ENCODE data around the gene CCDC171. TPM values are rescaled to one million over a fixed set of nuclear protein-coding genes. Genes with fewer than 3 reads are reported as not detected.

The CCDC171 gene
- total RNA-seq, 1 experiment from 2014 or later, result 2.8 TPM

- ChIA-PET POLR2A (no interaction called here), CTCF (no interaction called here)
- DNase-seq (ENCODE audit: low spot score) (no peak), ATAC-seq (no peak)
- no peak overlapping the region for H3K4me3 Mint-ChIP-seq
- no peaks in the 10 kb centered on the region for H3K36me3 Mint-ChIP-seq
- H3K27me3 Mint-ChIP-seq (ENCODE audit: low read depth), result no peaks in the 10 kb centered on the region
- no peak overlapping the region for H3K27ac Mint-ChIP-seq
- TF ChIP-seq ZNF219 (CRISPR knock-in tag; IDR thresholded peaks at IDR 0.05; ENCODE audit: borderline replicate concordance) (no peak), ZNF423 (CRISPR knock-in tag; IDR thresholded peaks at IDR 0.05) (no peak), GABPB1 (CRISPR knock-in tag; IDR thresholded peaks at IDR 0.05) (no peak), ZNF232 (CRISPR knock-in tag; IDR thresholded peaks at IDR 0.05) (no peak), NR2C2 (CRISPR knock-in tag; IDR thresholded peaks at IDR 0.05) (no peak), GRHL2 (CRISPR knock-in tag; IDR thresholded peaks at IDR 0.05; ENCODE audit: insufficient replicate concordance, severe bottlenecking) (no peak), ESRRA (CRISPR knock-in tag; IDR thresholded peaks at IDR 0.05; ENCODE audit: borderline replicate concordance) (no peak), NR1H2 (CRISPR knock-in tag; IDR thresholded peaks at IDR 0.05) (no peak), SOX15 (CRISPR knock-in tag; IDR thresholded peaks at IDR 0.05) (no peak), E2F1 (CRISPR knock-in tag; IDR thresholded peaks at IDR 0.05) (no peak), TEAD4 (CRISPR knock-in tag; IDR thresholded peaks at IDR 0.05) (no peak), NR3C1 (CRISPR knock-in tag; conservative IDR thresholded peaks at IDR 0.05; ENCODE audit: low read depth) (no peak), EMX1 (CRISPR knock-in tag; IDR thresholded peaks at IDR 0.05) (no peak), FOXJ3 (CRISPR knock-in tag; IDR thresholded peaks at IDR 0.05; ENCODE audit: borderline replicate concordance) (no peak), JUN (CRISPR knock-in tag; IDR thresholded peaks at IDR 0.05) (no peak)
- TF ChIP-seq, protein P1, sequence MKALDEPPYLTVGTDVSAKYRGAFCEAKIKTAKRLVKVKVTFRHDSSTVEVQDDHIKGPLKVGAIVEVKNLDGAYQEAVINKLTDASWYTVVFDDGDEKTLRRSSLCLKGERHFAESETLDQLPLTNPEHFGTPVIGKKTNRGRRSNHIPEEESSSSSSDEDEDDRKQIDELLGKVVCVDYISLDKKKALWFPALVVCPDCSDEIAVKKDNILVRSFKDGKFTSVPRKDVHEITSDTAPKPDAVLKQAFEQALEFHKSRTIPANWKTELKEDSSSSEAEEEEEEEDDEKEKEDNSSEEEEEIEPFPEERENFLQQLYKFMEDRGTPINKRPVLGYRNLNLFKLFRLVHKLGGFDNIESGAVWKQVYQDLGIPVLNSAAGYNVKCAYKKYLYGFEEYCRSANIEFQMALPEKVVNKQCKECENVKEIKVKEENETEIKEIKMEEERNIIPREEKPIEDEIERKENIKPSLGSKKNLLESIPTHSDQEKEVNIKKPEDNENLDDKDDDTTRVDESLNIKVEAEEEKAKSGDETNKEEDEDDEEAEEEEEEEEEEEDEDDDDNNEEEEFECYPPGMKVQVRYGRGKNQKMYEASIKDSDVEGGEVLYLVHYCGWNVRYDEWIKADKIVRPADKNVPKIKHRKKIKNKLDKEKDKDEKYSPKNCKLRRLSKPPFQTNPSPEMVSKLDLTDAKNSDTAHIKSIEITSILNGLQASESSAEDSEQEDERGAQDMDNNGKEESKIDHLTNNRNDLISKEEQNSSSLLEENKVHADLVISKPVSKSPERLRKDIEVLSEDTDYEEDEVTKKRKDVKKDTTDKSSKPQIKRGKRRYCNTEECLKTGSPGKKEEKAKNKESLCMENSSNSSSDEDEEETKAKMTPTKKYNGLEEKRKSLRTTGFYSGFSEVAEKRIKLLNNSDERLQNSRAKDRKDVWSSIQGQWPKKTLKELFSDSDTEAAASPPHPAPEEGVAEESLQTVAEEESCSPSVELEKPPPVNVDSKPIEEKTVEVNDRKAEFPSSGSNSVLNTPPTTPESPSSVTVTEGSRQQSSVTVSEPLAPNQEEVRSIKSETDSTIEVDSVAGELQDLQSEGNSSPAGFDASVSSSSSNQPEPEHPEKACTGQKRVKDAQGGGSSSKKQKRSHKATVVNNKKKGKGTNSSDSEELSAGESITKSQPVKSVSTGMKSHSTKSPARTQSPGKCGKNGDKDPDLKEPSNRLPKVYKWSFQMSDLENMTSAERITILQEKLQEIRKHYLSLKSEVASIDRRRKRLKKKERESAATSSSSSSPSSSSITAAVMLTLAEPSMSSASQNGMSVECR (CRISPR knock-in tag; IDR thresholded peaks at IDR 0.05; ENCODE audit: borderline replicate concordance), result no peak
- TF ChIP-seq, protein P2, sequence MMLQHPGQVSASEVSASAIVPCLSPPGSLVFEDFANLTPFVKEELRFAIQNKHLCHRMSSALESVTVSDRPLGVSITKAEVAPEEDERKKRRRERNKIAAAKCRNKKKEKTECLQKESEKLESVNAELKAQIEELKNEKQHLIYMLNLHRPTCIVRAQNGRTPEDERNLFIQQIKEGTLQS (CRISPR knock-in tag; conservative IDR thresholded peaks at IDR 0.05), result no peak
- TF ChIP-seq, protein P3, sequence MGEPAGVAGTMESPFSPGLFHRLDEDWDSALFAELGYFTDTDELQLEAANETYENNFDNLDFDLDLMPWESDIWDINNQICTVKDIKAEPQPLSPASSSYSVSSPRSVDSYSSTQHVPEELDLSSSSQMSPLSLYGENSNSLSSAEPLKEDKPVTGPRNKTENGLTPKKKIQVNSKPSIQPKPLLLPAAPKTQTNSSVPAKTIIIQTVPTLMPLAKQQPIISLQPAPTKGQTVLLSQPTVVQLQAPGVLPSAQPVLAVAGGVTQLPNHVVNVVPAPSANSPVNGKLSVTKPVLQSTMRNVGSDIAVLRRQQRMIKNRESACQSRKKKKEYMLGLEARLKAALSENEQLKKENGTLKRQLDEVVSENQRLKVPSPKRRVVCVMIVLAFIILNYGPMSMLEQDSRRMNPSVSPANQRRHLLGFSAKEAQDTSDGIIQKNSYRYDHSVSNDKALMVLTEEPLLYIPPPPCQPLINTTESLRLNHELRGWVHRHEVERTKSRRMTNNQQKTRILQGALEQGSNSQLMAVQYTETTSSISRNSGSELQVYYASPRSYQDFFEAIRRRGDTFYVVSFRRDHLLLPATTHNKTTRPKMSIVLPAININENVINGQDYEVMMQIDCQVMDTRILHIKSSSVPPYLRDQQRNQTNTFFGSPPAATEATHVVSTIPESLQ (CRISPR knock-in tag; IDR thresholded peaks at IDR 0.05), result no peak
- no peaks in the 10 kb centered on the region for H3K4me1 Mint-ChIP-seq
- H3K9me3 Mint-ChIP-seq, result peaks cover 22% of the 10 kb centered on the region
Observed at GRCh38 chr9:16013826-16014225, 461.0 kb downstream of the CCDC171 start.

DNA sequence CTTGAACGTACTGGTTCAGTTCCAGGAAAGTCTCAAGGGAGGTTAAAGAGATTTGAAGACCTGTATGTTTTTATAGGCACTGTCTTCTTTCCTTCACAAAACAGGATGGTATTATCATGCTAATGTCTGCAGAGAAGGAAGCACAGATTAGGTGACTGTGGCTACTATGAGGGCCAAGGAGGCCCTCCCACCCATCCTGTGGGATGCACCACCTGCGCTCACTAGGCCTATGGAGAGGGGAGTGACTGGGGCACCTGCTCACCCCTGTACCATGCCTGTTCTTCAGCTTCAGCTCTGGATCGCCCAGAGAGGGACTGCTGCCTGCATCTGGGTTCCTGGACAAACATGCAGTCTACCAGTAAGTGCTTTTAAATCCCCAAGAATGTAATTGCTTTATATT lies 469.4 kb downstream of the CCDC171 start:
- H3K9me3 Mint-ChIP-seq, result peaks cover 22% of the 10 kb centered on the region
- no peak overlapping the region for H3K27ac Mint-ChIP-seq
- H3K4me1 Mint-ChIP-seq, result peaks cover 10% of the 10 kb centered on the region
- POLR2A ChIA-PET, result no interaction called here
- DNase-seq (ENCODE audit: low spot score) (no peak), ATAC-seq (peak; percentile 65)
- H3K4me3 Mint-ChIP-seq, result no peak overlapping the region
- H3K27me3 Mint-ChIP-seq (ENCODE audit: low read depth), result no peaks in the 10 kb centered on the region
- no peaks in the 10 kb centered on the region for H3K36me3 Mint-ChIP-seq
- no peak for TF ChIP-seq KAT7 (CRISPR knock-in tag; IDR thresholded peaks at IDR 0.05; ENCODE audit: borderline replicate concordance)
- no peak for TF ChIP-seq RORB (CRISPR knock-in tag; IDR thresholded peaks at IDR 0.05)
- TF ChIP-seq IRF2 (CRISPR knock-in tag; IDR thresholded peaks at IDR 0.05; ENCODE audit: borderline replicate concordance, low read depth), result no peak
- no peak for TF ChIP-seq PRRX2 (CRISPR knock-in tag; IDR thresholded peaks at IDR 0.05)
- TF ChIP-seq, protein P4, sequence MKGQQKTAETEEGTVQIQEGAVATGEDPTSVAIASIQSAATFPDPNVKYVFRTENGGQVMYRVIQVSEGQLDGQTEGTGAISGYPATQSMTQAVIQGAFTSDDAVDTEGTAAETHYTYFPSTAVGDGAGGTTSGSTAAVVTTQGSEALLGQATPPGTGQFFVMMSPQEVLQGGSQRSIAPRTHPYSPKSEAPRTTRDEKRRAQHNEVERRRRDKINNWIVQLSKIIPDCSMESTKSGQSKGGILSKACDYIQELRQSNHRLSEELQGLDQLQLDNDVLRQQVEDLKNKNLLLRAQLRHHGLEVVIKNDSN (CRISPR knock-in tag; IDR thresholded peaks at IDR 0.05), result no peak
- TF ChIP-seq, protein P5, sequence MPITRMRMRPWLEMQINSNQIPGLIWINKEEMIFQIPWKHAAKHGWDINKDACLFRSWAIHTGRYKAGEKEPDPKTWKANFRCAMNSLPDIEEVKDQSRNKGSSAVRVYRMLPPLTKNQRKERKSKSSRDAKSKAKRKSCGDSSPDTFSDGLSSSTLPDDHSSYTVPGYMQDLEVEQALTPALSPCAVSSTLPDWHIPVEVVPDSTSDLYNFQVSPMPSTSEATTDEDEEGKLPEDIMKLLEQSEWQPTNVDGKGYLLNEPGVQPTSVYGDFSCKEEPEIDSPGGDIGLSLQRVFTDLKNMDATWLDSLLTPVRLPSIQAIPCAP (CRISPR knock-in tag; IDR thresholded peaks at IDR 0.05), result no peak
- no peak for TF ChIP-seq EMX1 (CRISPR knock-in tag; IDR thresholded peaks at IDR 0.05)
- CTCF ChIA-PET, result no interaction called here
